Central memory CD8-positive, alpha-beta T cell (primary cell): ENCODE measurements around the gene KCNJ12.

ENCODE experiments used
- ATAC-seq: fragments of 150-1000 bp; cut with Tn5 transposase; replicated peaks from 2 replicates; pipeline ENCODE4 v1.10.0; 2022; ENCODE audit warnings: mild to moderate bottlenecking, moderate FRiP score, moderate number of reproducible peaks; ENCODE audit not compliant: poor library complexity, severe bottlenecking; ENCODE audit errors: extremely low read depth
- DNase-seq, 2 donors: peaks; one replicate each; pipeline ENCODE4 v3.0.0; 2021; ENCODE audit warnings: low spot score in 2 of 2
- H3K27ac Mint-ChIP-seq: one replicate; pipeline ENCODE4 v1.8.0; 2022; ENCODE audit warnings: low read depth, mild to moderate bottlenecking, moderate library complexity, mixed read lengths
- H3K27me3 Mint-ChIP-seq: one replicate; pipeline ENCODE4 v1.8.0; 2022; ENCODE audit warnings: mixed read lengths
- H3K36me3 Mint-ChIP-seq: one replicate; pipeline ENCODE4 v1.8.0; 2022; ENCODE audit warnings: mild to moderate bottlenecking, moderate library complexity, mixed read lengths; ENCODE audit not compliant: insufficient read depth
- H3K4me1 Mint-ChIP-seq: one replicate; pipeline ENCODE4 v1.8.0; 2022; ENCODE audit warnings: mixed read lengths
- H3K4me3 Mint-ChIP-seq: one replicate; pipeline ENCODE4 v1.8.0; 2022; ENCODE audit warnings: mild to moderate bottlenecking, moderate library complexity, mixed read lengths
- H3K9me3 Mint-ChIP-seq: one replicate; pipeline ENCODE4 v1.8.0; 2022; ENCODE audit warnings: mixed read lengths

KCNJ12 gene

DNA sequence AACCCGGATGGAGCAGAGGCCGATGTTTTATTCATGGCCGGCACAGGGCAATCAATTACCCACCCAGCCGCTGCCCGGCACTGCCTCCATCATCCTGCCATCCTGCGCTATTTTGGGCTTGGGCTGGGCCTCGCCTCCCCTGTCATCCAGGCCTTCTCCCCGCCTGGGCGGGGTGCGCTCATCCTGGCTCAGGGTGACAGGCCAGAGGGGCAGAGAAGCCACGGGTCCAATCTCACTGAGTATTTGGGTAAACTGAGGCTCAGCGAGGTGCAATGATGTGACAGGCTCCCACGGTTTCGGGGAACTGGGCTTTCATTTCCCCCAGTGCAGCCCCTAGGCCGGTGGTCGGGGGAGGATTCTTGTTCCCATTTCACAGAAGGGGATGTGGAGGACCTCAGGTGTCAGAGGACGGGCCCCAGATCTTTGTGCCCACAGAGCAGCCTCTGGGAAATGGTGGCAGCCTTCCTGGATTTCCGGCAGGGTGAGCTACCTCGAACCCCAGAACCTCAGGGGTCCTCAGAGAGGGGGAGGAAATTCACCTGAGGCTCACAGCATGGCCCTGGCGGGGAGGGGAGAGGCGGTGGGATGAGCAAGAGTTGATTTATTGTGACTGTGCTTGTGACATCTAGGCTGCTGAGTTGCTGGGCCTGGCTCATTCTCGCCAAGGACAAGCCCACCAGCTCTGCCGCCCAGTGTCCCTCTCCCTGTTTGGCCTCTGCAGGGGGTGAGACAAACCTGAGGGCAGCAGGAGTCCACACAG, 23.8 kb upstream of the KCNJ12 start:
- no peak for ATAC-seq
- Mint-ChIP-seq H3K27me3 (no peaks in the 10 kb centered on the region), H3K4me1 (peaks cover 4% of the 10 kb centered on the region), H3K36me3 (no peaks in the 10 kb centered on the region), H3K4me3 (no peak overlapping the region), H3K27ac (no peak overlapping the region), H3K9me3 (no peaks in the 10 kb centered on the region)
- DNase-seq: no peak

DNA sequence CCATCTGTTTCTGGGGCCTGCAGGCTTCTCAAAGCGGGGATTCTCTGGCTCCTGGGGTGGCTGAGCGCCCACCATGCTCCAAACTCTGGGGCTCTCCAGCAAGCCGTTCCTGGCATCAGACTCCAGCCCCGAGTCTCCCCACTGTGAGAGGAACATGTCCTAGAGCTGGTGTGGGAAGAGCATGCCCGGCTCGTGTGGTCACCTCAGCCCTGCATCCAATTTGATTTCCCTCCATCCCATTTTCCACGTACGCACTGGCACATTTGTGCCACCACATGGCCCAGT, 23.2 kb upstream of the KCNJ12 start:
- Mint-ChIP-seq H3K27ac (no peak overlapping the region), H3K36me3 (no peaks in the 10 kb centered on the region), H3K4me3 (no peak overlapping the region), H3K4me1 (no peaks in the 10 kb centered on the region), H3K27me3 (no peaks in the 10 kb centered on the region), H3K9me3 (no peaks in the 10 kb centered on the region)
- DNase-seq (no peak), ATAC-seq (no peak)

DNA sequence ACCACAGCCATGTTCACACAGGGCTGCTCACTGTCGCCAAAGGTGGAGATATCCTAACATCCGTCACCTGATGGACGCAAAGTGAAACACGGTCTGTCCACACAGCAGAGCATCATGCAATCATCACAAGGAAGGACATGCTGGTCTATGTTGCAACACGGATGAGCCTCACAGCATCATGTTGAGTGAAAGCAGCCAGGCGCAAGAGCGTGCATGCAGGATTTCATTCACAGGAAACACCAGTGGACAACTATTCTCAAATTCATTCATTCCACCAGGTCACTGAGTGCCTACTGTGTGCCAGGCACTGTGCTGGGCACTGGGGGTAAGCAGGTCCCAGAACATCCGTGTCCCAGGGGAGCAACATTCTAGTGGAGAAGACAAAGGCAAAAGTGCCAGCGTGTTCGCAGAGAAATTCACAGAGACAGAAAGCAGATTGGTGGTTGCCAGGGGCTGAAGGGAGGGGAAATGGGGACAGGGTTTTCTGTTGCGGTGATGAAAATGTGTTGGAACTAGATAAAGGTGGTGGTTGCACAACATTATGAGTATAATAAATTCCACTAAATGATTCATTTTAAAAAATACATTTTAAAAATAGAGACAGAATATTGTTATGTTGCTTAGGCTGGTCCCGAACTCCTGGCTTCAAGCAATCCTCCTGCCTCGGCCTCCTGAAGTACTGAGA, 22.7 kb upstream of the KCNJ12 start:
- Mint-ChIP-seq H3K9me3 (no peaks in the 10 kb centered on the region), H3K4me3 (no peak overlapping the region), H3K36me3 (no peaks in the 10 kb centered on the region), H3K4me1 (no peaks in the 10 kb centered on the region), H3K27ac (no peak overlapping the region), H3K27me3 (no peaks in the 10 kb centered on the region)
- ATAC-seq: no peak
- DNase-seq: no peak

DNA sequence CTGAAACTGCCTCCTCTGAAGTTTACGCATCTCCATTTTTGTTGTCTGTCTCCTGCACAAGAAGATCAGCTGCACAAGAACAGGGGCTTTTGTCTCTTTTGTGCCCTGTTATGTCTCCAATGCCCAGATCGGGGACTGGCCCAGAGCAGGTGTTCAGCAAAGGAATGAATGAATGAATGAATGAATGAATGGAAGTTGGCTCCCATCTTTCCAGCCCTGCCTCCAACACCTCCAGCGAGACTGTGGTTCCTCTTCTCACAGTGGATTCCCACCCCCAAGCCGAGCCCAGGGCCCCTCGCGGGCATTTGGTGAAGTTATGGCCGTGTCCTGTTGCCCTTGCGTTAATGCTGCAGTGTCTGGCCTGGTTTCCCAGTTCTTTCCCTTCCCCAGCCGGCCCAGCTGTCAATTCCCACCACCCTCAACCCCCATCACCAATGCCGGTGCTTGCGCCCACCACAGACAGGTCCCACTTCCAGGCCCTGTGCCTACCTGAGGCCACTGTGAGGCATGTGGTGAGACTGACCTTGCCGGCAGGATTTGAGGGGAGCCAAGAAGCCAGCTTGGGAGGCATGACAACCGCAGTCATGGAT, 21.3 kb upstream of the KCNJ12 start:
- no peaks in the 10 kb centered on the region for H3K4me1 Mint-ChIP-seq
- no peaks in the 10 kb centered on the region for H3K27me3 Mint-ChIP-seq
- no peak for ATAC-seq
- no peaks in the 10 kb centered on the region for H3K9me3 Mint-ChIP-seq
- no peaks in the 10 kb centered on the region for H3K36me3 Mint-ChIP-seq
- no peak overlapping the region for H3K4me3 Mint-ChIP-seq
- no peak for DNase-seq
- H3K27ac Mint-ChIP-seq: no peak overlapping the region

DNA sequence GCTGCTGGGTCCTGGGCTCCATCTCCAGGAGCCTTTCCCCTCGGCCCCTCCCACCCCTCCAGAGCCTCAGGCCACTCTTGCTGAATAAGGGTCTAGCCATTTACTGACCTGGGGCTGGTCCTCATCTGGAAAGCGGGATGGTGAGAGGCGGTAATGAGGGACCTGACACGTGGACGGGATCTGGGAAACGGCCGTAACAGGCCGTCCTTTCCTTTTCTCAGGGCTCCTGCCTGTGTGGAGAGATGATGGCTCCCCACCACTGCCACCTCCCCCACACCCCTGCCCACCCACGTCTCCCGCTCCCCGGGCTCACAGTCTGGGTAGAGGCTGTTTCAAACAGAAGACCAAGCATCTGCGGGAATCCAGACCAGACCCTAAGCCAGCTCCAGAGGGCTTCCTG, 20.6 kb upstream of the KCNJ12 start:
- Mint-ChIP-seq H3K27ac (no peak overlapping the region), H3K4me1 (no peaks in the 10 kb centered on the region), H3K36me3 (no peaks in the 10 kb centered on the region), H3K4me3 (no peak overlapping the region), H3K27me3 (no peaks in the 10 kb centered on the region), H3K9me3 (no peaks in the 10 kb centered on the region)
- DNase-seq: no peak
- no peak for ATAC-seq

DNA sequence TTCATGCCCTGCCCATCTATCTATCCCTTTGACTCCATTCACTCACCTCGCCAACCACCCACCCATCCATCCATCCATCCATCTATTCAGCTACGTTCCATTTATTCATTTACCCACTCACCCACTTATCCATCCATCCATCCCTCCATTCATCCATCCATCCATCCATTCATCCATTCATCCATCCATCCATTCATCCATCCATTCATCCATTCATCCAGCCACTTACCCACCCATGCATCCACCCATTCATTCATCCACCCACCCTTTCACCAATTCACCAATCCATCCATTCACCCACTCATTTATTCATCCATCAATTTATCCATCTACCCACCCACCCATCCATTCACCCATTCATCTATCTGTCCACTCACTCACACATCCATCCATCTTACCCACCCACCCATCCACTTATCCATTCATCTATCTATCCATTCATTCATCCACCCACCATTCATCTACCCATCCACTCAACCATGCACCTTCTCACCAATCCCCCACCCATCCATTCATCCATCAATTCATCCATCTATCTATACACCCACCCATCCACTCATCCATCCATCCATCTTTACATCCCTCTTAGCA, 19.5 kb upstream of the KCNJ12 start:
- H3K4me3 Mint-ChIP-seq: no peak overlapping the region
- no peaks in the 10 kb centered on the region for H3K27me3 Mint-ChIP-seq
- no peaks in the 10 kb centered on the region for H3K4me1 Mint-ChIP-seq
- no peak overlapping the region for H3K27ac Mint-ChIP-seq
- no peak for DNase-seq
- H3K9me3 Mint-ChIP-seq: no peaks in the 10 kb centered on the region
- no peak for ATAC-seq
- H3K36me3 Mint-ChIP-seq: no peaks in the 10 kb centered on the region

DNA sequence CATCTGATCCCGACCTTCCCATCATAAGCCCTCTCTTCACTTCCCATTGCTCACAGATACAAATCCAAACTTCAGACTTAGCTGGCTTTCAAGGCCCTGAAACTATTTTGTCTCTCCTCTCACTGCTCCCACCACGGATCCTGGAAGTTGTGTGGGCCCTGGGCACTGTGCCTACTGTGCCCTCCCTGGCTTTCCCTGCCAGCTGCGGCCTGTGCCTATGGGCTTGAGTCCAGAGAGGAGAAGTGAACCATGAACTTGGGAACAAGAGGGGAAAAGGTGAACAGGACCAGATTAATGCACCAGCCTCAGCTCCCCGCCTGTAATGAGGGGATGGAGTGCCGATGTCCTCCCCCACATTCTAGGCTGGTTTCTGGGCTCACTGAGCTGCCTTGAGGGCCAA, 18.9 kb upstream of the KCNJ12 start:
- Mint-ChIP-seq H3K4me3 (no peak overlapping the region), H3K27ac (no peak overlapping the region), H3K27me3 (no peaks in the 10 kb centered on the region), H3K4me1 (no peaks in the 10 kb centered on the region), H3K9me3 (no peaks in the 10 kb centered on the region), H3K36me3 (no peaks in the 10 kb centered on the region)
- ATAC-seq (no peak), DNase-seq (no peak)

DNA sequence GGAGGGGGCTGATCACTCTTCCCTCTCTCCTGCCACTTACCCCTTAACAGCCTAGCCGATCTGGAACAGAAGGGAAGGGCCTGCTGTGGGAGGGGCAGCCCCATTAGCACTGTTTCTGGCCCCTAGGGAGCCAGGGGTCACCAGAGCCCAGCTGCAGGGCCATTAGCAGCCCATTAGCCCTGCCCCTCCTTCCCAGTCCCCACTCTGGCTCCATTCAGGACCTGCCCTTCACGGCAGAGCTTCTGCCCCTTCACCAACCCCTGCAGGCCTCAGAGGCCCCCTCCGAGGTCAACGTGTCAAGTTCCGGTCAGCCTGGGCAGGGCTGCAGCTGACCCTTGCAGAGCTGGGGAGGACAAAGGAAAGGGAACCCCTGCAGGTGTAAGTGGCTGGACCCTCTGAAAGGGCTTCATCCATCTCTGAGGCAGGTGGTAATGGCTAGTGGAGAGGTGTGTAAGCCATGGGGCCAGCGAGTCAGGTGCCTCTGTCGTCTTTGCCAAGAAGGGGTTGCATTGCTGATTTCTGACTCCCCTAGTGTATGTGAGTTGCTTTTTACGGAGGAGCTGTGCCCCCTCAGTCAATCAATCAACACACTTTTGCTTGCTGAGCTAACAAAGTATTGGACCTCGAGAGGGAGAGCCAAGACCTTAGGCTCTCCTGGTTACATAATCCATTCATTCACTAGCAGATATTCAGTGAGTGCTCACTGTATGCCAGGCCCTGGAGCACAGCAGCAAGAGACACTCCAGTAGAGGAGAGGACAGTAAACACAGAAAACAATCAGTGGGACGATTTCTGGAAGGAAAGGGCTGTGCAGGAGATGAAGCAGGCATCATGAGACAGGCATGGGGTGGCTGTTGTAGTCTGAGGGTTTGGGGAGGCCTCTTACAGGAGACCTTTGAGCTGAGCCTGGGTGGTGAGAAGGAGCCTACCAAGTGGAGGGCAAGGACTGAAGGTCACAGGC, 18.2 kb upstream of the KCNJ12 start:
- no peak for DNase-seq
- no peaks in the 10 kb centered on the region for H3K9me3 Mint-ChIP-seq
- H3K36me3 Mint-ChIP-seq: no peaks in the 10 kb centered on the region
- H3K27ac Mint-ChIP-seq: no peak overlapping the region
- H3K4me1 Mint-ChIP-seq: no peaks in the 10 kb centered on the region
- no peak for ATAC-seq
- H3K27me3 Mint-ChIP-seq: no peaks in the 10 kb centered on the region
- H3K4me3 Mint-ChIP-seq: no peak overlapping the region

DNA sequence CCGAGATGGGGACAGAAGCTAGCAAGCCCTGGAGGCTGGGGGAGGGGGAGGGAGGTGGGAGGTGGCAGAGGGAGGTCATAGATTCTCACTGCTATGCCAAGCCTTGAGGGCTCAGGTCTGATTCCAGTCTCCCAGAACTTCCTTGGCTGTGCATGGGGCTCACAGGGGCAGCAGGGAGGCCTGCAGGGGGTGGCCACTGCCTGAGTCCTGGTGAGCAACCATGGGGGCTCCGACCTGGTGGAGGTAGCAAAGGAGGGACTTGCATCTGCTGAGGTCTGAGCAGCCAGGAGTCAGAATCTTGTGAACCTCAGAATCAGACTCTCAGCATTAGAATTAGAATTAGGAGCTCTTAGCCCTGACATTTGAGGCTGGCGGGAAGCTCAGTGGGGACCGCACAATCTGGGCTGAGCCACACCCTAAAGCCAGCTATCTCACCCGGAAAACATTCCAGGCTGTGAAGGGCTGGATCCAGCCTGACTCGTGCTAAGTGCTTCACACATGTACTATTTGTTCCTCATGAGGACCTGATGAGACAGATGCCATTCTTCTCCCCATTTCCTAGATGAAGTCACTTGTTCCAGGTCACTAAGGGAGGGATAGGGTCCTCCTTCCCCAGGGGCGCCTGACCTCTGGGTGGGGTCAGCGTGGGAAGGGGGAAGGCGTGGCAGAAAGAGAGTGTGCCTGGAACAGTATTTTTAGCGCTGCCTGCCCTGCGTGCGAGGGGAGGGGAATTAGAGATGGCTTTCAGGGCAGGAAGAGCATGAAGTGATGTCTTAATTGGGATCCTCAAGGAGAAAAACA, 17.3 kb upstream of the KCNJ12 start:
- Mint-ChIP-seq H3K4me3 (no peak overlapping the region), H3K27ac (no peak overlapping the region), H3K36me3 (no peaks in the 10 kb centered on the region), H3K27me3 (no peaks in the 10 kb centered on the region), H3K4me1 (no peaks in the 10 kb centered on the region), H3K9me3 (no peaks in the 10 kb centered on the region)
- no peak for ATAC-seq
- no peak for DNase-seq

DNA sequence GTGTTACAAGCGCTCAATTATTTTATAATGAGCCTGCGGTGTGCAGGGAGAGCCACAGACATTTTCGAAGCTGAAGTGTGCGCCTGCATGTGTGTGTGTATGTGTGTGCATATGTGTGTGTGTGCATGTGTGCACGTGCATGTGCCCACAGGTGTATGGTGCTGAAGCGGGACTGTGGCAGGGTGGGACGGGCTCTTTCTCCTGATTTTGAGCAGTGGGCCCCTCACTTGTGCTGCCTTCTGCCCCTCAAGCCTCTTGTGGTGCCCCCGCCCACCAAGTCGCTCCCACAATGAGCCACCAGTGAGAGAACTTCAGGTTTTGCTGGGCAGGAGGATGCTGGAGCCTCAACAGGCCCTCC, 16.7 kb upstream of the KCNJ12 start:
- no peaks in the 10 kb centered on the region for H3K36me3 Mint-ChIP-seq
- no peaks in the 10 kb centered on the region for H3K9me3 Mint-ChIP-seq
- ATAC-seq: no peak
- no peak for DNase-seq
- H3K4me3 Mint-ChIP-seq: no peak overlapping the region
- H3K27me3 Mint-ChIP-seq: no peaks in the 10 kb centered on the region
- no peaks in the 10 kb centered on the region for H3K4me1 Mint-ChIP-seq
- H3K27ac Mint-ChIP-seq: no peak overlapping the region

DNA sequence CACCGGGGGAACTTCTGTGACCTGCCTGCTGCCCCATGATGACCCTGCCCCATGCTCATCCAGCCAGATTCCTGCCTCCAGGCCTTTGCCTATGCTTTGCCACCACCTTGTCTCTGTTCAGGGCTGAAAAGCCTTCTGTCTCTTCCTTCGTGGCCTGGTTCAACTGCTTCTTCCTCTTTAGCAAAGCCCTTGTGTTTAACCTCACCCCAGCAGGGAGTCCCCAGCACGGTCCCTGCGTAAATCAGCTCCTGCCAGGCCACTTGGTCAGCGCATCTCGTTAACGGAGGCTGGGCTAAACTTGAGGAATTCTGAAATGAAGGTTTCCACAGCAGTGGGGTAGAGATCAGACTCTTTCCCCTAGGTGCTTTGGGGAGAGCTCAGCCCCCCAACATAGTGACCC, 16.1 kb upstream of the KCNJ12 start:
- no peaks in the 10 kb centered on the region for H3K4me1 Mint-ChIP-seq
- no peaks in the 10 kb centered on the region for H3K27me3 Mint-ChIP-seq
- DNase-seq: no peak
- ATAC-seq: no peak
- H3K36me3 Mint-ChIP-seq: no peaks in the 10 kb centered on the region
- H3K9me3 Mint-ChIP-seq: no peaks in the 10 kb centered on the region
- no peak overlapping the region for H3K27ac Mint-ChIP-seq
- H3K4me3 Mint-ChIP-seq: no peak overlapping the region
